B cell (primary cell): ENCODE results near the gene TRIM29. TPM values are rescaled to one million over a fixed set of nuclear protein-coding genes. Genes with fewer than 3 reads are reported as not detected.

Experiments used
- ATAC-seq: fragments of 200-7000 bp; cut with Tn5 transposase; one replicate; pipeline ENCODE4 v1.10.0; 2021; ENCODE audit warnings: low read depth, mild to moderate bottlenecking, moderate number of reproducible peaks, moderate library complexity
- CTCF ChIA-PET: fragments of 350-600 bp; sonication (Branson Sonifier 250); formaldehyde crosslinking; loops from one replicate; lab custom pipeline; 2021; ENCODE audit warnings: antibody characterized with exemption, inconsistent platforms; lab: Charles Lee
- POLR2A ChIA-PET: fragments of 350-600 bp; sonication (Branson Sonifier 250); formaldehyde crosslinking; loops from one replicate; lab custom pipeline; 2021; ENCODE audit warnings: antibody characterized with exemption; lab: Charles Lee
- DNase-seq: peaks from one replicate; pipeline ENCODE4 v3.0.0; 2013
- H2AFZ ChIP-seq: 2 replicates; pipeline ENCODE4 v1.6.1; 2012; ENCODE audit warnings: mild to moderate bottlenecking, low read depth, low read length; ENCODE audit not compliant: insufficient read depth, poor library complexity, severe bottlenecking
- H3K27ac ChIP-seq, 2 donors: 1 replicate in 1 of 2; 2 replicates in 1 of 2; pipeline ENCODE4 v1.5.1; 2012 to 2013; ENCODE audit warnings: low read length in 2 of 2, mild to moderate bottlenecking in 2 of 2, moderate library complexity in 1 of 2
- H3K27me3 ChIP-seq, 4 experiments: fragments of 200-600 bp in 1 of 4; sonication (generic) in 1 of 4; replicated peaks in 1 of 4; 1 replicate in 2 of 4; 2 replicates in 2 of 4; pipeline versions ENCODE4 v1.6.1 to v1.7.0; 2013 to 2016; ENCODE audit warnings: low read length in 3 of 4, mild to moderate bottlenecking in 2 of 4, mixed read lengths in 1 of 4, moderate library complexity in 1 of 4; ENCODE audit not compliant: insufficient read depth in 4 of 4, control insufficient read depth in 3 of 4; ENCODE audit errors: control extremely low read depth in 1 of 4
- H3K36me3 ChIP-seq, 2 experiments: replicated peaks in 1 of 2; 1 replicate in 1 of 2; 2 replicates in 1 of 2; pipeline versions ENCODE4 v1.6.1 to v1.7.1; 2013; ENCODE audit warnings: low read length in 1 of 2; ENCODE audit not compliant: insufficient read depth in 2 of 2, control insufficient read depth in 1 of 2; ENCODE audit errors: control extremely low read depth in 1 of 2, extremely low read depth in 1 of 2
- H3K4me1 ChIP-seq, 2 donors: fragments of 200-600 bp in 1 of 2; sonication (generic) in 1 of 2; 1 replicate in 1 of 2; 2 replicates in 1 of 2; pipeline versions ENCODE4 v1.5.1 to v1.6.1; 2013 to 2017; ENCODE audit warnings: low read length in 2 of 2; ENCODE audit not compliant: control insufficient read depth in 2 of 2, insufficient read depth in 2 of 2
- H3K4me2 ChIP-seq: replicated peaks from 2 replicates; pipeline ENCODE3; 2012; ENCODE audit warnings: mild to moderate bottlenecking, low read depth, low read length; ENCODE audit not compliant: poor library complexity, severe bottlenecking
- H3K4me3 ChIP-seq, 5 experiments: fragments of 200-600 bp in 1 of 5; sonication (generic) in 1 of 5; 1 replicate in 3 of 5; 2 replicates in 2 of 5; pipeline versions ENCODE4 v1.5.1 to v1.7.0; 2011 to 2016; ENCODE audit warnings: low read length in 4 of 5, mild to moderate bottlenecking in 4 of 5, low read depth in 2 of 5, control low read depth in 1 of 5, moderate library complexity in 1 of 5; ENCODE audit not compliant: insufficient read depth in 1 of 5; ENCODE audit errors: control extremely low read depth in 1 of 5, extremely low read depth in 1 of 5
- H3K79me2 ChIP-seq: fragments of 200-600 bp; sonication (generic); one replicate; pipeline ENCODE4 v1.6.0; 2016; ENCODE audit warnings: low read length; ENCODE audit not compliant: control insufficient read depth, insufficient read depth
- H3K9ac ChIP-seq: fragments of 200-600 bp; sonication (generic); 2 replicates; pipeline ENCODE4 v1.6.1; 2017; ENCODE audit warnings: mild to moderate bottlenecking, low read length, moderate library complexity
- H3K9me3 ChIP-seq, 3 donors: one replicate each; pipeline versions ENCODE4 v1.6.1 to v1.7.1; 2013; ENCODE audit warnings: low read length in 2 of 3; ENCODE audit not compliant: control insufficient read depth in 2 of 3, insufficient read depth in 1 of 3; ENCODE audit errors: control extremely low read depth in 1 of 3
- H4K20me1 ChIP-seq: 2 replicates; pipeline ENCODE4 v1.6.0; 2012; ENCODE audit warnings: mild to moderate bottlenecking, low read length; ENCODE audit not compliant: insufficient read depth, control insufficient read depth, poor library complexity, severe bottlenecking
- H3K27ac Mint-ChIP-seq: one replicate; pipeline ENCODE4 v1.8.0; 2021; ENCODE audit warnings: mixed read lengths
- H3K27me3 Mint-ChIP-seq: one replicate; pipeline ENCODE4 v1.8.0; 2021; ENCODE audit warnings: mixed read lengths
- H3K4me1 Mint-ChIP-seq: one replicate; pipeline ENCODE4 v1.8.0; 2021; ENCODE audit warnings: mixed read lengths
- H3K4me3 Mint-ChIP-seq: one replicate; pipeline ENCODE4 v1.8.0; 2021; ENCODE audit warnings: mixed read lengths
- H3K9me3 Mint-ChIP-seq: one replicate; pipeline ENCODE4 v1.8.0; 2022; ENCODE audit warnings: mixed read lengths; ENCODE audit not compliant: insufficient read depth
- CTCF ChIP-seq: fragments of 200-600 bp; IDR thresholded peaks from one replicate; pipeline ENCODE4 v1.8.0; 2022; ENCODE audit warnings: antibody characterized with exemption, mild to moderate bottlenecking
- EZH2 ChIP-seq: IDR thresholded peaks from 2 replicates; pipeline ENCODE4 v1.6.1; 2012; ENCODE audit warnings: borderline replicate concordance, low read depth, mild to moderate bottlenecking, moderate library complexity, low read length; ENCODE audit not compliant: insufficient read depth, poor library complexity, severe bottlenecking
- WGBS: methylation state at CpG from one replicate; pipeline ENCODE4 v1.1.5; 2013; ENCODE audit warnings: missing lambda C conversion rate; ENCODE audit not compliant: insufficient coverage; 5-methylcytosine and 5-hydroxymethylcytosine counted together
- intact Hi-C: fragments of 100-400 bp; cut with micrococcal nuclease; formaldehyde crosslinking; loops from one replicate; pipeline ENCODE4 v1.10.0; 2022
- polyA plus RNA-seq: library from polyadenylated mRNA; depleted of rRNA; stranded (reverse); fragments of >200 nt; gene quantifications from 2 replicates; pipeline ENCODE4 v1.2.3, GENCODE V29; 2012
- total RNA-seq, 2 donors: library from RNA; stranded (reverse); fragments of 120-200 nt in 1 of 2; gene quantifications; 1 replicate in 1 of 2; 2 replicates in 1 of 2; pipeline versions ENCODE4 v1.2.3 to v1.2.4, GENCODE V29; 2013 to 2022

TRIM29 gene
- total and polyA plus RNA-seq, 2 donors (not counting 1 experiment from before 2014, with no cell fraction given) = not detected

GRCh38 chr11:120131941-120132644, 5.8 kb downstream of the TRIM29 start:
- intact Hi-C loops = no loop called here
- Histone ChIP-seq H3K4me3 (no peak overlapping the region), H3K4me2 (no peak overlapping the region), H2AFZ (no peak overlapping the region), H3K27ac (no peak overlapping the region), H3K9ac (no peak overlapping the region), H3K79me2 (no peaks in the 10 kb centered on the region), H3K9me3 (no peaks in the 10 kb centered on the region), H3K36me3 (no peaks in the 10 kb centered on the region), H3K4me1 (no peaks in the 10 kb centered on the region), H4K20me1 (no peaks in the 10 kb centered on the region), H3K27me3 (no peaks in the 10 kb centered on the region)
- Mint-ChIP-seq H3K27me3 (peaks cover 12% of the 10 kb centered on the region), H3K27ac (no peak overlapping the region), H3K4me3 (no peak overlapping the region), H3K9me3 (no peaks in the 10 kb centered on the region), H3K4me1 (no peaks in the 10 kb centered on the region)
- ATAC-seq (no peak), DNase-seq (no peak)
- WGBS = 76% methylated on average over 12 of the region's 12 CpGs
- no peak for TF ChIP-seq CTCF
- TF ChIP-seq EZH2 = no peak
- ChIA-PET CTCF (no interaction called here), POLR2A (no interaction called here)

- Histone ChIP-seq H4K20me1 (no peaks in the 10 kb centered on the region), H2AFZ (no peak overlapping the region), H3K4me1 (no peaks in the 10 kb centered on the region), H3K27ac (no peak overlapping the region), H3K79me2 (no peaks in the 10 kb centered on the region), H3K4me2 (no peak overlapping the region), H3K9me3 (no peaks in the 10 kb centered on the region), H3K9ac (no peak overlapping the region), H3K27me3 (no peaks in the 10 kb centered on the region), H3K36me3 (no peaks in the 10 kb centered on the region), H3K4me3 (no peak overlapping the region)
- H3K4me3 Mint-ChIP-seq = no peak overlapping the region
- 92% methylated on average over 8 of the region's 8 CpGs for WGBS
- POLR2A ChIA-PET = no interaction called here
- H3K4me1 Mint-ChIP-seq = no peaks in the 10 kb centered on the region
- TF ChIP-seq EZH2 = no peak
- TF ChIP-seq CTCF = no peak
- CTCF ChIA-PET = interaction anchor here (0.6 kb wide), 1 partner anchor 246 kb away, joined by 3 read pairs; no protein-coding TSS in a partner anchor
- DNase-seq (no peak), ATAC-seq (no peak)
- peaks cover 20% of the 10 kb centered on the region for H3K27me3 Mint-ChIP-seq
- intact Hi-C loops = no loop called here
- H3K27ac Mint-ChIP-seq = no peak overlapping the region
- no peaks in the 10 kb centered on the region for H3K9me3 Mint-ChIP-seq
Observed at GRCh38 chr11:120130991-120131760, 6.7 kb downstream of the TRIM29 start.
